ENCODE data around the gene FGF19.

FGF19 gene

DNA sequence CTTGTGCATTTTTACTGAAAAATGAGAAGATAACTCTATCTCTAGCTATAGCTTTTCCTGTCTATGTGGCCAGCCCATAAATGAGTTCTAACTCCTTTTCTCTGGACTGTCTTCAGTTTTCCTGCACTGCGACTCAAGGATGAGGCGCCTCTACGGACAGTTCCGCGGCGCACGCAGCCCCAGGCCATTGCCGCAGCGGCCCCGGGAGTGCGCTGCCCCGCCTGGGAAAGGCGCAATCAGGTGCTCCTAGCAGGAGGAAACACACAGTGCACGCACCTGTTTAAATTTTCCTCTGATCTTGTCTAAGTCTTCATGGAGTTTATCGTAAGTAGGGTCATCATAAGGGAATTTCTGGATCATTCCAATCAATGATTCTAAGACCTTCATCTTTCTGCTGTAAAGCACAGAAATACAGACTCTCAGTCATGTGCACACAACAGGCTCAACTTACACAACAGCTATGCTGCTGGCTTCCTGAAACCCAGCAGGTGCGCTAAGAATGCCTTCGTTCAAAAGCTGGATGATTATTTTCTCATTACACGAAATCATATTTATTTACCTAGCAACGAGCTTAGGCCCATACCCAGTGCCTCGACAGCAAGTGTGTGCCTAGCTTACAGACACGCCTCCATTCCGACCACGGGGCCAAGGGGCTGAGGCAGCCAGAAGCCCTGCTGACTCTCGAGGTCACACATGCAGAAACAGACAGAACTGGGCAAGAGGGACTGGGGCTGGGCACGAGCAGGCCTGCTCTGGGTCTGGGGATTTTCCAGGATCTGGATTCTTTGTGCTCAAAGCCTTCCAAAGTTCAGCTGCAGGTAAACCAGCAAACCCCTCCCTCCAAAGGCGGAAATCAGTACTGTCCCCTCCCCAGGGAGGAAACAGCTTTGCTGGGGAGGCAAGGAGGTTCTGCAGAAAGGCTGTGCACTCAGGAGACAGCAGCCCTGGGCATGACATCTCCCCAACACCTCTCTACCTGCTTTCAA, 35.9 kb downstream of the FGF19 start:
- no peak for DNase-seq

DNA sequence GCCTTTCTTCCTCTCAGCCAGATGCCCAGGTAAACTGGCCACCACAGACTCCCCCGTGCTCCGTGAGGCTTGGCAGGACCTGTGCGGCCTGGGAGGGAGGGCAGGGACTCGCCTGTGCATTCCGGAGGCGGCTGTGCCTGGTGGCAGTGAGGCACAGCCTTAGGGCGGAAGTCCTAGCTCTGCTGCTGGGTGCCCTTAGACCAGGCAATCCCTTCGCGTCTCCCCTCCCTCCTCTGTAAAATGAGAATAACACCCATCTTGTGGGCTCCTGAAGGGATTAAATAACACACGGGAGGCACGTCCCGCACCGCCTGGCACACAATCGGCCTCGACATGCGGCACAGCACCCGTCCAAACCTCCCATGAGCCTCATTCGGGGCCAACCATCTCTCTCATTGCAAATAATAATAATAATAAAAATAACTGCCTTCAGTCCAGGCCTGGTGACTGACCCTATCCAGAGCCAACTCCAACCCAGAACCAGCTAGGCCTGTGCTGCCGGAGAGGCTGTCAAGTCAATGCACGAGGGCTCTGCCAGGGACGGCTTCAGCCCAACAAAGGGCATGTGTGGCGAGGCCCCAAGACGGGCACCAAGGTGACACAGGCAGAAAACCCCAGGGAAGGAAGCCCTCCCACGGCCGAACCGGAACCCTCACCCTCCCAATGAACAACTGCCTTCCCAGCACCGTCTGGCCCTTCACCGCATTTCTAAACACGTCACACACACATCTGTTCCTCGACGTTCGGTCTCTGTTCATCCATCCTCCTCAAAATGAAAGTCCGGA, 36.9 kb downstream of the FGF19 start:
- DNase-seq = no peak

DNA sequence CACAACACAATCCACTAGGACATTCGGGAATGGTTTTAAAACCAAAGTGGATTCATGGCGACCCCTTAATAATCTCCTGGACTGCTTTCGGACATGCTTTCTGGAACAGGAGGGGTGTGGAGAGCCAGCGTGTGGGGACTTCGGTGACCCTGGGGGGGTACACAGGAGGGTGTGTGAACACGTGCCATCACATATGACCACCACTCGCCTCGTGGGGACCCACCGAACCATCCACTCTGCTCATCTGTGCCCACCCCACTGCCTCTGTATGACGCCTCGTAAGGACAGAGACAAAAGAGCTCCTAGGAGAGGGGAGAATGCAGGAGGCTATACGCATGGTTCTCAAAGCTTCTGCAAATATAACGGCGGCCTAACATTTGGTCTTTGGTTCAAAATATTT, 37.6 kb downstream of the FGF19 start:
- no peak for DNase-seq

DNA sequence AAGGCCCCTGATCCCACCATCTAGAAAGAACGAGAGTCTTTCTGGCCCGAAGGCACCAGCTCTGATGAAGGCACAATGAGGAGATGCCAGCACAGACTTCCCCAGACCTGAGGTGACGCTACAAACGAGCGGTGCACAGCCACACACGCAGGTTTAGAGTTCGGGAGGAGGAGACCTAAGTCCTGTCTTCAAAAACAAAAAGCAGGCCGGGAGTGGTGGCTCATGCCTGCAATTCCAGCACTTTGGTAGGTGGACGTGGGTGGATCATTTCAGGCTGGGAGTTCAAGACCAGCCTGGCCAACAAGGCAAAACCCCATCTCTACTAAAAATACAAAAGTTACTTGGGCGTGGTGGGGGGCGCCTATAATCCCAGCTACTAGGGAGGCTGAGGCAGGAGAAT, 38.2 kb downstream of the FGF19 start:
- DNase-seq = no peak

DNA sequence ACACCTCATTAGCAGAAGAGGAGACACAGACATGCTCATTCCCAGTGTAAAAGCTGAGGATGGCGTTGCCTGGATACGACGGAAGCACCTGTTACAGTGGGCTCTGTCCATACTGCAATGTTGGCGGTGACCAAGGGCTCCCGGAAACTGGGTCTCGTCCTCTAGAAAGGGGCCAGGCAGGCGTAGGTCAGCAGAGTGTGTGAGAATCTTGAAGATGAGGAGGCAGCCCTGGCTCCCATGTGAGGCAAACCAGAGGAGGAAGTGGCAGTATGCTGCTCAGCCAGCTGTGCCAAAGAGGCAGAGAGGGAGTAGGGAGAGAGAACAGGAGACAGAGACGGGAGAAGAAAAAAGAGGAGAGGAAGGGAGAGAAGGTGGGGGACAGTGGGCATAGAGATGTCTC, 38.9 kb downstream of the FGF19 start:
- DNase-seq = no peak

DNA sequence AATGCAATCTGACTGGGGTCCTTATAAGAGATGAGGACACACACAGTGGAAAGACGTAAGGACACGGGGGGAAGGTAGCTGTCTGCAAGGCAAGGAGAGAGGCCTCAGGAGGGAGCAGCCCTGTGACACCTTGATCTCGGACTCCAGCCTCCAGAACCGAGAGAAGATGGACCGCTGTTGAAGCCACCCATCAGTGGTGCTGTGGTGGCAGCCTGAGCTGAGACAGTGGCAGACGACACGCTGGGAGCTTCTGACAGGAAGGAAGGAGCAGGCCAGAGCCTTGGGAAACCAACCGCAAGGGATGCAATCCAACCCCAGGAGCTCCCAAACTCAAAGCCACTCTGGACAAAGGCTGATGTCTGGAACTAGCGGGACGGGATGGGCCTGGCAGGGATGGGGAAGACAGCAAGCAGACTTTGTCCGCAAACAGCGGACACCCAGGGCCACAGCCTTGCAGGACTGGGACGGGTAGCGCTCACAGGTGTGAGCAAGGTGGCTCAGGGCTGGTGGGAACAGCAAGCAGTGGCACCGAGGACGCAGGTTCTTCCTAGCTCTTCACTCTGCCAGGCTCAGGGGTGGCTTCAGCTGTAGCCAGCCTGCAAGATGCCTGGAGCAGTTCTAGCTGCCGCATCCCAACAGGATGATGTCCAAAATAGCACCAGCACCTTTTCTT, 39.6 kb downstream of the FGF19 start:
- DNase-seq = no peak

DNA sequence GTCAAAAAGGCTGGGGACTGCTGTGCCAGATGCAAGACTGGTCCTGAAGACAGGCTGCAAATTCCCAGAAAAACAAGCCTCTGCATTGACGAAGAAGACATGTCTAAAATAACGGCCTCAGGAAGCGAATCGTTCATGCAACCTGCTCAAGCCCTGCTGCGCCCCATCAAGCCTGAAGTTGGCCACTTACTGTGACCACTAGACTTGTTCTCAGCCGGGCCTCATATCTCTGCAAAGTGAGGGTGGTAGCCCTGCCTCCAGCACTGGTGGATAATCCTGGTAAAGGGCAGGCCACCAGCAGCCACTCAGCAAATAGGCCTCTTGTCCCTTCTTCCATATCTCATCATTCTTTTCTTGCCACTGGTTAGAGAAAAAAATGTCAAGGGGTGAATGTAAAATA, 40.5 kb downstream of the FGF19 start:
- DNase-seq = no peak

DNA sequence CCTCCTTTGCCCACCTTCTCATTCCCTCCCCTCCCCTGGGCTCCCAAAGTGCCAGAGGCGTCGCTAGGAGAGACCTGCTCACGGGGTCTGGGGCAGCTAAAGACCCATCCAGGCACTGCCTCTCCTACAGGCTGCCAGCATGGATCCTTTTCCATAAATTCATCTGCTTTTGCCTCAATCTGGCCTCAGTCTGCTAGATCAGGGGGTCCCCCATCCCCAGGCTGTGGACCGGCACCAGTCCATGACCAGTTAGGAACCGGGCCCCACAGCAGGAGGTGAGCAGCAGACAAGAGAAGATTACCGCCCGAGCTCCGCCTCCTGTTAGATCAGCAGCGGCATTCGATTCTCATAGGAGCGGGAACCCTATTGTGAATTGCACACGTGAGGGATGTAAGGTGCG, 41.0 kb downstream of the FGF19 start:
- DNase-seq = no peak

DNA sequence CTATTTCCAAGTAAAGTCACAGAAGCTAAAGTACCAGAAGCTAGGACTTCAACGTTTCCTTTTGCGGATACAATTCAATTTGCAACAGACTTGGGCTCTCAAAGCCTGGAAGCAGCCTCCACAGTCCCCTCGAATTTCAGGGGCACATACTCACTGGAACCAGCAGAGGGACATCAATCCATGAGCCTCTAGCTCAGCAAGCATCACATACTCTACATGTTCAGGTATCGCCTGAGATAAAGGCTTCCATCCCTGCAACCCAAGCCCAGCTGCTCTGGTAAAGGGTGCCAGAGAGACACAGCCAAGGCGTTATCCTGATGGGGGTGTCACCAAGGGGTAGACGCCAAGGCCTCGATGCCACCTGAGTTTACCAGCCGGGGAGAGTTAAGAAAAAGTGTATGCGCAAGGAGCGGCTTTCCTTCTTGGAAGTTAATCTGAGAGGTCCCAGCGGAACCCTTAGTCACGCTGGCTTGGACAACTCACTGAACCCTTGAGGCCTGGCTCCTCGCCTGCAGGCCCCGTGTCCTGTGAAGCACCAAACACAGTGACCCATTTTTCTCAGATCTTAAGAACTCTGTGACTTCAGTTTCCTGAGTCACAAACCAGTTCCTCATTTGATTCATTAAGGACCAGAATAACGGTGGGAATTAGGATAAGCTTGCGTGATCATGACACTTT, 41.7 kb downstream of the FGF19 start:
- no peak for DNase-seq

DNA sequence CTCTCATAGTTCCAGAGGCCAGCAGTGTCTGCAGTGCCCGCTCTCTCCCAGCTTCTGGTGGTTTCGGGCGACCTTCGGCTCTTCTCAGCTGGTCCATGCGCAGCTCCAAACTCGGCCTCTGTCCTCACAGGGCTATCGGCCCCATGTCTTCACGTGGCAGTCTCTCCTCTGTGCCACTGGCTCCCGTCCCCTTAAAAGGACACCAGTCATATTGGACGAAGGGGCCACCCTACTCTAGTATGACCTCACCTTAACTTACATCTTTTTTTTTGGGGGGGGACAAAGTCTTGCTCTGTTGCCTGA, 42.5 kb downstream of the FGF19 start:
- DNase-seq = no peak

DNA sequence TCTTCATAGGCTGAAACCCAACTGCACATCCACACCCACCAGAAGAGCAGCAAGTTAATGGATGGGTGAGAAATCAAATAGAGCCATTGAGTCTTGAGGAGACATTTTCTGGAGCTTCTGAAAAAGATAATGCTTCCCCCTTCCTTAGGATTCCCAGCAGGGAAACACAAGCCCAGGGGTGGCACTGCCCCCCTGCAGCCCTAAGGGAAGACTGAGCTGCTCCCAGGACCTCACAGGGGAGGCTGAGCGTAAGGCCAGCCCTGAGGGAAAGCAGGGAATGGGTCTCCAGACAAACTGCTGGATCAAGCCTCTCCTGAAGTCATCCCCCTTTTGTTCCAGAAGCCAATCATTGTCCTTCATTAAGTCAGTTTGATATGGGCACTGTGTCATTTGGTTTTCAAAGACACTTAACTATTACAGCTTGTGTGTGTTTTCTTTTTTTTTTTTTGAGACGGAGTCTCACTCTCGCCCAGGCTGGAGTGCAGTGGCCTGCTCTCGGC, 43.8 kb downstream of the FGF19 start:
- no peak for DNase-seq

DNA sequence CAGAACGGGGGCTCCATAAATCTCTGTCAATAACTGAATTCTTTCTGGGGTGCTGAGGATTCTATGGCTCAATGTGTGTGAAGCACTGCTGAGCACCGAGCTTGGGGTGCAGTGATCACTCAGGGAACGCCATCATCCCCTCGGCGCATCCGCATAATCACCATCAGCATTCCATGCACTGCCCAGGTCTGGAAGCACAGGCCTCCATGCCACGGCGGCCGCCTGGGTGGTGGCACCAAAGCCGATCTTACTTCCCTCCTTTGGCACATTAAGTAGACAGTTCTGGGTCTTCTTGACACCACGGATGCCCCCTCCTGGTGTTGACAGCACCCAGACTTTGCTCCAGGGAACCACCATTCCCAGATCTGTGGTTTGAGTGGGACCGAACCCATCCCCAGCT, 44.2 kb downstream of the FGF19 start:
- no peak for DNase-seq

DNA sequence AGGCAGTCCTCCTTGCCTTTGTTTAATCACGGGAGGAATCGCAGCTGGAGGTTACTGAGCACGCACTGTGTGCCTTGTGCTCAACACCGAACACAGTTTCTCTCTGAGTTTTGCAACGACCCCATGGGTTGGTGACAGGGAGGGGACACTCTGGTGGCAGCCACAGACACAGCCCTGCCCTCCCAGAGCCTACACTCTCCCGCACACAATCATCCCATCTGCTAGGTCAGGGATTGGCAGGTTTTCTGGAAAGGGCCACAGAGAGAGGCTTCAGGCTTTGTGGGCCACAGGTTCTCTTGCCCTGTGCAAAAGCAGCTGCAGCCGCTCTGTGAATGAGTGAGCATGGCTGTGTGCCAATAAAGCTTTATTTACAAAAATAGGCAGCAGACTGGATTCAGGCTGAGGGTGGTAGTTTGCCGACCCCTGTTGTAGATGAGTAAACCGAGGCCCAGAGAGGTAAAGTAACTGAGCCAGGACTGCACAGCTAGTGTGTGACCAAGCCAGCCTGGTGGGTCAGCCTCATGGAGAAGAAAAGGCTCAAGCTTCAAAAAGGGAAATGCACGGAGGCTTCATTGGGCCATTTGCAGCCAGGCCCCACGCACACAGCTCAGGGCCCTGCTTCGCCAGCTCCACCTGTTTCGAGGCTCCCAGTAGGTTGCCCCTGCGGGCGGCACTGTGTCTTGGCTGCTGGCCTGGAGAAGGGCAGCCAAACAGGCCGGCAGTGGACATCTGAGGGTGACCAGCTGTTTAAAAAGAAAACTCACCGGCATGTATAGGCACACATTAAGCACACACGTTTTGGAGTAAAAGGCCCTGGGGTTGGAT, 45.0 kb downstream of the FGF19 start:
- DNase-seq = no peak

DNA sequence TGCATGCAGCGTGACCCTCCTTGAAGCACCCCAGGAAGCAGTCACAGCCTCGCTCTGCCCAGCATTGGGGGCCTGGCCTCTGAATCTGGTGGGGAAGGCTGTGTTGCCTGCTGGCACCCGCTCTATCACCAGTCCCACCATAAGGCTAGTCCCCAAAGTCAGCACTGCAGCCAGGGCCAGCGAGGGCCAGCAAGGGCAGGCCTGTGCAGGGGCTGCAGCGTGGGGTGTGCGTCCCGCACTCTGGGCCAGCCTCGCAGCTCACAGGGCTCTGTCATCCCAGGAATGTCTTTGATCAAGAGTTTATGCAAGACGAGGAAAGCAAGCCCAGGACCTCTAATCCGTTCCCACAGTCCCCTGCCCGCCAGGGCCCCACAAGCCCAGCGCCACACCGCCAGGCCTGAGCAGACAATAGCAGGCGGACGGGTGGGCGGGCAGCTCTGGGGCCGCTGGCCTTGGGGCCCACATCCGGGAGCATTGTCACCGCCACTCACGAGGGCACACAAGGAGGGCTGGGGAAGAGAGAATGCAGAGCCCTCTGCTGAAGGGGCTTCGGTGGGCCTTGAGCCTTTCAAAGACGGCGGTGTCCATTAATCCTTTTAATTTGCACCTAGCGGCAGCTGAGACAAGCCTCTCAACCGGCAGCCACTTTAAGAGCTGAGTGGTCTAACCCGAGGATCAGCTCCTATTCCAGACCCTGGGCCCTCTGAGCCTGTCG, 45.8 kb downstream of the FGF19 start:
- DNase-seq = no peak

DNA sequence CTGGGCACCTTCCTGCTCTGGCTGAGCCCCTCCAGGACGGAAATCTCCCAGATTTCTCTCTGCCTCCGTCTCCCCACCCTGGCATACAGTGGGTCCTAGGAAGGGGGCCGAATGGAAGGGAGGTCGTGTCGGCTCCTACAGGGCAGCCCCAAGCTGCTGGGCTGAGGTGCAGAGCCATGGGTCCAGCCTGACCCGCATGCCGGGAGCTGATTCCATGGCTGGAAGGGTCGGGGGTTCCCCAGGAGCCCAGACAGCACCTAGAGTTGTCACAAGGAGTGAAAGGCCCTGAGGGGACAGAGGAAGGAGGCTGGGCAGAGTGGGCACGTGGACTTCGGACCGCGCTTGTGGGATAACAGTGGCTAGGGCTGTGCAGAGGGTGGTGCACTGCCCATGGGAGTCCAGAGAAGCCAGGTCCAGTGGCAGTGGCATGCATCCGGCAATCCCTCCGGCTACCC, 46.3 kb downstream of the FGF19 start:
- no peak for DNase-seq

DNA sequence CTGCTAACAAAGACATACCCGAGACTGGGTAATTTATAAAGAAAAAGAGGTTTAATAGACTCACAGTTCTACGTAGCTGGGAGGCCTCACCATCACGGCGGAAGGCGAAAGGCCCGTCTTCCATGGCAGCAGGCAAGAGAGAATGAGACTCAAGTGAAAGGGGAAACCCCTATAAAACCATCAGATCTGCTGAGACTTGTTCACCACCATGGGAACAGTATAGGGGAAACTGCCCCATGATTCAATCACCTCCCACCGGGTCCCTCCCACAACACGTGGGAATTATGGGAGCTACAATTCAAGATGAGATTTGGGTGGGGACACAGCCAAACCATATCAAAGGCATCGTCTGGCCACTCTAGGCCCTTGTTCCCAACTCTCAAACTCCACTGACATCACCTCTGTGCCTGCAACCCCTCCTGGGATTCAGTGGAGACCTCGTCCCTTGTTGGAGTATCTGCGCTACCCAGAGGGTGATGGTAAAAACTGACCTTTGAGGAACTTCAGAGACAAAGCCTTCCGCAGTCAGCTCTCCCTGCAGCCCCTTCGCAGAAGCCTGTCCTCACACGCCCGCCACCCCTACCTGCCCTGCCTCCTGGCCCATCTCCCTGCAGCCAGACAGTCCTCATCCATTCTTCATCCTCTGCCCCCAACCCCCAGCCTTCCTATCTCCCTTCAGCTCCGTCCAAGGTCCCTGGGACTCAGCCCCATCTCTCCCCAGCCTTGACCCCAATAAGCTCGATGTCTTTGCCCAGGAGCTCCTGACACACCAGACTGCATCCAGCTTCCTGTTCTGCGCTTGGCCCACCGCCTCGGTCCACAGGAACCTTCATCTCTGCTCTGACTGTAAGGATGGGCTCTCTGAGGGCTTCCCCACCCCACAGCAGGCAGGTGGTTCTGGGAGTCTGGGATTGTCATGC, 47.0 kb downstream of the FGF19 start:
- DNase-seq = no peak

DNA sequence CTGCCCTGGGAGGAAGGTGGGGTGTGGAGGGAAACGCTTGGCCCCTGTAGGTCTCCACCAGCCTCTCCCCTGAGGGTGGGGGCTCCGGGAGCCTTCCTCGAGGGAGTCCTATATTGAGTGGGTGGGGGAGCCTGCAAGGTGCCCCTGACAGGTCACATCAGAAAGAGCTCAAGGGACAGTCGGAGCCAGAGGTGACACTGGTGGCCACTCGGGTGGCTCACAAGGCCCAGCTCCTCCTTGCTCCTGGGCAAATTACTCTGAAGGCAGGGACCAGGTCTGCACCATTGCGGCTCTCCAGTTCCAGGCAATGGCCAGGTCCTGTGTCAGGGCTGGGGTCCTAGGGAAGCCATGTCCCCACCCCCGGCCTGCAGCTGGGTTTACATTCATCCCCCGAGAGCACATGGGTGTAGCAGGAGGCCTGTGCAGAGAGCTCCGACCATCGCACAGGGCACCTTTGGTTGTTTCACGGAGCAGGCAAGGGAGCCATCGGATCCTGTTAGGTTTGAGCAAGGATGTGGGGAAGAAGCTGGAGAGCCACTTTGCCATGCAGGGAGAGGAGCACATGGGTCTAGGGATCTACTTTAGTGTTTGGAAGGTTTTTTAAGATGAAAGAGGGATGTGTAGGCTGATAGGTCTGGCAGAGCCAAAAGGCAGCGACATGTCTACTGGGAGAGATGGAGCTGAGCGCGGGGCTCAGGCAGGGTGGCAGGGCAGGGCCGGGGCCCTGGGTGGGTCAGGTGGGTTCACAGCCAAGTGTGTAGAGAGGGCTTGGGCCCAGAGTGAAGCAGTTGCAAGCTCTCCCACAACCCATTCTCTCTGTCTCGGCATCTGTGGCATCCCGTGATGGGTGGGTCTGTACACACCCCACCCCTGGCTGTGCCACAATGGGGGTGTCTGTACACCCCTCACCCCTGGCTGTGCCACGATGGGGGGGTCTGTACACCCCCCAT, 48.1 kb downstream of the FGF19 start:
- DNase-seq = no peak

DNA sequence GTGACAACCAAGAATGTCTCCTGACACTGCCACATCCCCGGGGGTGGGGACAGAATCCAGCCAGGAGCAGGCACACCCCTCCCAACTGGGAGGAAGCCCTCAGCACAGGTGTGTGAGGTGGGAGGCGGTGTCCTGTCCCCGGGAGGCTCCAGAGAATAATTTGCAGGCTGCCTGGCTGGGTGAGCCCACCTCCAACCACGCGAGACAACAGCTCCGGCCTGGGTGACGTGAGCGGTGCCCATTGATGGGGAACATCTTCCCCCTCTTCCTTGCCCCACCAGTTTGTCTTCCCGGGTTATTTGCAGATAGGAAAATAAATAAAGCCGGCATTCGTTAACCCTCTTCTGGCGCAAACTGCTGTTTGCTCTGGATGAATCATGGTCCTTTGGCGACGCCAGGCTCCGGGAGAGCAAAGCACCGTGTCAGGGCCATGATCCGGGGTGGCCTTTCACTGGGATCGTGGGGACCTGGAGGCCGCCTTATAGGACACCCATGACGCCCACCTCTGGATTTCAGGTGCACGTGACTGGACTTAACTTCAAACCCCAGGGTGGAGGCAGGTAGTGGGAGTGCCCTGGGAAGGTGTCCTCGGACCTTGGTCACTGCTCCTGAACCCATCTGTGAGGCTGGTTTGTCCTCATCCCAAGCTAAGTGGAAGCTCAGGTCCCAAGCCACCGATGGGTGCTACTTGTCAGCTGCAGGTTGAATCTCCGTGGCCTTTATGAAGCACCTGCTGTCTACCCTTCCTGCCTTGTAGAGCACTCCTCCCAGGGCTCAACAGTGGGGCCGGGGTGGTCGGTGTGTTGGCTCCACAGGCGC, 49.0 kb downstream of the FGF19 start:
- DNase-seq = no peak
